Peyer's patch (tissue), 4 donors: ENCODE results near the gene NDUFAF5. TPM values are rescaled to one million over a fixed set of nuclear protein-coding genes. Genes with fewer than 3 reads are reported as not detected.

ENCODE experiments used
- DNase-seq, 3 donors: peaks; one replicate each; pipeline ENCODE4 v3.0.0-alpha.2; 2017 to 2019
- H3K27ac ChIP-seq, 4 donors: fragments of 200-600 bp; sonication (generic); one replicate each; pipeline ENCODE4 v1.5.1; 2016 to 2019
- H3K27me3 ChIP-seq, 2 donors: fragments of 200-600 bp; sonication (generic); one replicate each; pipeline ENCODE4 v1.5.1; 2019
- H3K36me3 ChIP-seq, 3 donors: fragments of 200-600 bp; sonication (generic); one replicate each; pipeline ENCODE4 v1.5.1; 2016 to 2019
- H3K4me1 ChIP-seq, 4 donors: fragments of 200-600 bp; sonication (generic); one replicate each; pipeline ENCODE4 v1.5.1; 2016 to 2019
- H3K4me3 ChIP-seq, 4 donors: fragments of 200-600 bp; sonication (generic); 1 replicate in 3 of 4; 2 replicates in 1 of 4; pipeline ENCODE4 v1.5.1; 2016 to 2019; ENCODE audit warnings: mild to moderate bottlenecking in 1 of 4
- H3K9me3 ChIP-seq, 4 donors: fragments of 200-600 bp; sonication (generic); one replicate each; pipeline ENCODE4 v1.5.1; 2016 to 2019; ENCODE audit warnings: mild to moderate bottlenecking in 1 of 4
- CTCF ChIP-seq, 6 experiments: fragments of 450-650 bp in 4 of 6; fragments of 200-600 bp in 2 of 6; sonication (generic) in 1 of 6; IDR thresholded peaks; one replicate each; pipeline ENCODE4 v1.5.1; 2017 to 2019; ENCODE audit warnings: antibody characterized with exemption in 6 of 6, mild to moderate bottlenecking in 3 of 6, moderate library complexity in 1 of 6
- POLR2A ChIP-seq, 2 donors: fragments of 450-650 bp; IDR thresholded peaks; one replicate each; pipeline ENCODE4 v1.5.1; 2017; ENCODE audit warnings: antibody characterized with exemption in 2 of 2, mild to moderate bottlenecking in 2 of 2, moderate library complexity in 2 of 2
- total RNA-seq, 4 donors: library from RNA; depleted of rRNA; stranded (reverse); fragments of >200 nt; gene quantifications; one replicate each; pipeline ENCODE4 v1.1.0, GENCODE V29; 2016

Gene NDUFAF5
- total RNA-seq, 4 donors from 2014 or later = 15.4 to 25.4 (median 23.0) TPM

GRCh38 chr20:13800728-13801134 is 15.9 kb downstream of the NDUFAF5 start:
- peaks cover 0 to 73% (median 0%) of the 10 kb centered on the region in 3 donors for H3K36me3 ChIP-seq

GRCh38 chr20:13809373-13809772 is 24.5 kb downstream of the NDUFAF5 start:
- no peak for TF ChIP-seq POLR2A (IDR thresholded peaks at IDR 0.05)
- no peak for TF ChIP-seq CTCF (IDR thresholded peaks at IDR 0.05)
- no peaks in the 10 kb centered on the region for H3K9me3 ChIP-seq
- no peaks in the 10 kb centered on the region for H3K4me1 ChIP-seq
- H3K27ac ChIP-seq = no peak overlapping the region
- H3K27me3 ChIP-seq = no peaks in the 10 kb centered on the region
- DNase-seq = no peak
- H3K4me3 ChIP-seq = no peak overlapping the region
- H3K36me3 ChIP-seq = peaks cover 0 to 93% (median 4%) of the 10 kb centered on the region in 3 donors

More at GRCh38 chr20:13800728-13801134, 15.9 kb downstream of the NDUFAF5 start:
- H3K27ac ChIP-seq = no peak overlapping the region
- no peaks in the 10 kb centered on the region for H3K27me3 ChIP-seq
- TF ChIP-seq CTCF (IDR thresholded peaks at IDR 0.05) (no peak), POLR2A (IDR thresholded peaks at IDR 0.05) (no peak)
- no peaks in the 10 kb centered on the region for H3K9me3 ChIP-seq
- peak; percentile 26 to 64 (median 49) for DNase-seq
- H3K4me3 ChIP-seq = no peak overlapping the region
- H3K4me1 ChIP-seq = no peaks in the 10 kb centered on the region

DNA sequence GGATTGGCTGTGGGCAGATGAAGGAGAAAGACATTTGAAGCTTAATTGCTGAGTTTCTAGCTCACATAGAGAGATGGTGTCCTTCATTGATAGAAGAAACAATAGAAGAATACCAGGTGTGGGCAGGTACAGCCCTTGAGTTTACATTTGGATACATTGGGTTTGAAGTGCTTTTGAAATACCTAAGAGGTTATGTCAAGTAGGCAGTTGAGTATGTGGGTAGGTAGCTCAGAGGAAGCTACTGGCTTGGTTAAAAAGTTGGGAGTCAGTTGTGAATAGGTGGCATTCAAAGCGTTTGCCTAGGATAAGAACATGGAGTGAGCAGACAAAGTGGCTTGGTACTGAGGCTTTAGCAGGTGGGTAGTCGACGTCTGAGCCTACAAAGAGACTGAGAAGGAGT is 25.0 kb downstream of the NDUFAF5 start:
- peaks cover 0 to 97% (median 4%) of the 10 kb centered on the region in 3 donors for H3K36me3 ChIP-seq
- no peak overlapping the region for H3K4me3 ChIP-seq
- no peak for TF ChIP-seq POLR2A (IDR thresholded peaks at IDR 0.05)
- TF ChIP-seq CTCF (IDR thresholded peaks at IDR 0.05) = no peak
- DNase-seq = no peak
- H3K27me3 ChIP-seq = no peaks in the 10 kb centered on the region
- H3K4me1 ChIP-seq = no peaks in the 10 kb centered on the region
- H3K27ac ChIP-seq = no peak overlapping the region
- H3K9me3 ChIP-seq = no peaks in the 10 kb centered on the region

DNA sequence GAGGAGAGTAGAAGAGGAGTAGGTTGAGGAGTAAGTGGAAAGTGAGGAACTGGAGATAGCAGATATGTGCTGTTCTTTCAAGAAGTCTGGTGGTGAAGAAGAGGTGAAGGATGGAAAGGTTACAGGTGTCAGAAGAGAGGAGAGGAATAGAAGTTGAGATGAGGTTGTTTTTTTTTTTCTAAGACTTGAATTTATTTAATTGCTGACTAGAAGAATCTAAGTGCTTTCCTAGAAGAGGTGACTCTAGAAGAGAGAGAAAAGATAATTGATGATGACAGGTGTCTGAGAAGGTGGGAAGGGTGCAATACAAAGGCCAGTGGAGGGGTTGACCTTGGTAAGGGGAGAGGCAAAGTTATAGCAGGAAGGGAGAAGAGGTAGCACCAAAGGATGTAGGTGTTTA is 25.6 kb downstream of the NDUFAF5 start:
- Histone ChIP-seq H3K4me1 (no peaks in the 10 kb centered on the region), H3K27me3 (no peaks in the 10 kb centered on the region), H3K4me3 (no peak overlapping the region), H3K27ac (no peak overlapping the region), H3K36me3 (peaks cover 0 to 98% (median 4%) of the 10 kb centered on the region in 3 donors), H3K9me3 (no peaks in the 10 kb centered on the region)
- TF ChIP-seq POLR2A (IDR thresholded peaks at IDR 0.05) (no peak), CTCF (IDR thresholded peaks at IDR 0.05) (no peak)
- DNase-seq = no peak

DNA sequence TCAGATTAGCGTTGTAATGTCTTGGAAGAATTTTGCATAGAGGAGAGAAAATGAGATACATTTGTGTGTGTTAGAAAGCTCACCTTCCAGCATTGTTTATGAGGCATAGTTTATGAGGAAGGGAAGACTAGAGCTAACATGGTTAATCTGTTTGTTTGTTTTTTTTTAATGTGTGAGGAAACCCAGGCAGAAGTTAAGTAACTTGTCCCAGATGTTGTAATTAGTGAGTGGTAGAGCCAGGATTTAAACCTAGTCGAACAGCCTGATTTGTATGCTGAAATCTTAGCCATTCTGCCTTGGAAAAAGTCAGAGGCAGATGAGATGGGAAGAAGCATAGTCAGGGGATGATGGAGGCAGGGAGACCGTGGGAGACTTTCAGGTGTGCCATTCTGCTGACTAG is 29.1 kb downstream of the NDUFAF5 start:
- H3K27ac ChIP-seq = no peak overlapping the region
- peaks cover 0 to 91% (median 4%) of the 10 kb centered on the region in 3 donors for H3K36me3 ChIP-seq
- H3K4me3 ChIP-seq = no peak overlapping the region
- DNase-seq = no peak
- H3K4me1 ChIP-seq = no peaks in the 10 kb centered on the region
- H3K27me3 ChIP-seq = no peaks in the 10 kb centered on the region
- H3K9me3 ChIP-seq = no peaks in the 10 kb centered on the region
- no peak for TF ChIP-seq CTCF (IDR thresholded peaks at IDR 0.05)
- no peak for TF ChIP-seq POLR2A (IDR thresholded peaks at IDR 0.05)

DNA sequence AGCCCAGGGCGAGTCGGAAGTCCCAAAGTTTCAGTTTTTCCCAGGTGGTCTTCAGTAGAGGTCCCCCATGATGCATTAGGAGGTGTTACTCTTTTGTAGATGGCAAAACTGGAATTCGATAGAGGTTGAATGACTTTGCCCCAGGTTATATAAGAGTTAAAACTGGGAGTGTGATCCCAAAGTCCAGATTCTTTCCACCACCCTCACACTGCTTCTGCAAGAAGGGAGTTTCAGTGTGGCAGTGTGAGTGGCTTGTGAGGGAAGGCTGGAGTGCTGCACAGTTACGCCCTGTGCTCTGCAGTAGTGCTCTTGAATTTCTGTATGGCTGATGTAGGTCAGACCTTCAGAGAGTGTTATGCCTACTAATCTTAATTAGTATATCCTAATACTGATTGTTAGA is 29.8 kb downstream of the NDUFAF5 start:
- Histone ChIP-seq H3K36me3 (peaks cover 0 to 83% (median 1%) of the 10 kb centered on the region in 3 donors), H3K27ac (no peak overlapping the region), H3K27me3 (no peaks in the 10 kb centered on the region), H3K9me3 (no peaks in the 10 kb centered on the region), H3K4me1 (no peaks in the 10 kb centered on the region), H3K4me3 (no peak overlapping the region)
- no peak for DNase-seq
- TF ChIP-seq CTCF (IDR thresholded peaks at IDR 0.05) = no peak
- TF ChIP-seq POLR2A (IDR thresholded peaks at IDR 0.05) = no peak
